Stomach (tissue), 4 donors: ENCODE measurements around the gene NKAIN4.

Experiments
- EP300 ChIP-seq: sonication (generic); formaldehyde crosslinking; IDR thresholded peaks from one replicate; pipeline ENCODE4 v1.6.1; 2017; ENCODE audit warnings: antibody characterized with exemption
- POLR2A ChIP-seq, 4 donors: fragments of 450-650 bp; IDR thresholded peaks; one replicate each; pipeline ENCODE4 v1.6.1; 2016; ENCODE audit warnings: antibody characterized with exemption in 4 of 4, control low read depth in 2 of 4, mild to moderate bottlenecking in 1 of 4, moderate library complexity in 1 of 4
- POLR2AphosphoS5 ChIP-seq, 3 donors: sonication (generic); formaldehyde crosslinking; IDR thresholded peaks; one replicate each; pipeline ENCODE4 v1.6.1; 2016; ENCODE audit warnings: antibody characterized with exemption in 3 of 3
- TF ChIP-seq, protein P1 (sequence below), 7 experiments: fragments of 450-650 bp in 4 of 7; fragments of 200-600 bp in 3 of 7; sonication (generic) in 3 of 7; IDR thresholded peaks; one replicate each; pipeline ENCODE4 v1.5.1; 2016 to 2019; ENCODE audit warnings: antibody characterized with exemption in 7 of 7, control low read depth in 2 of 7, mild to moderate bottlenecking in 1 of 7

DNA sequence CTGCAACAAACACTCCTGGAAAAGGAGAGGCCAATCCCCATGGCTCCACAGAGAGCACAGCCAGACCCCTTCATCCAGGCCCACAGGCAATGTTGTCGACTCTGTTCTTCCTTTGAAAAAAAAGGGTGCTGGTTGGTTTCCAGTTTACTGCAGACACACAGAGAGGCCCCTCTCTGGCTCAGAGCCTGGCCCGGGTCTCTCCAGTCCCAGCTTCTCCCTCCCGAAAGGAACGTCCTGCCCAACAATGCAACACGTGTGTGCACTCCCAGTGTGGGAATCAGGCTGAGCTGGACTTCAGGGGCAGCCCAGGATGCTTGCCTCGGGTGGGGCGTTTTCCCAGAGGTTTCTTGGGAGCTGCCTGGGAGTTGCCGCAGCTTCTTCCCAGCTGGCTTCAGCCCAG, 4.5 kb upstream of the NKAIN4 start:
- TF ChIP-seq, protein P1, sequence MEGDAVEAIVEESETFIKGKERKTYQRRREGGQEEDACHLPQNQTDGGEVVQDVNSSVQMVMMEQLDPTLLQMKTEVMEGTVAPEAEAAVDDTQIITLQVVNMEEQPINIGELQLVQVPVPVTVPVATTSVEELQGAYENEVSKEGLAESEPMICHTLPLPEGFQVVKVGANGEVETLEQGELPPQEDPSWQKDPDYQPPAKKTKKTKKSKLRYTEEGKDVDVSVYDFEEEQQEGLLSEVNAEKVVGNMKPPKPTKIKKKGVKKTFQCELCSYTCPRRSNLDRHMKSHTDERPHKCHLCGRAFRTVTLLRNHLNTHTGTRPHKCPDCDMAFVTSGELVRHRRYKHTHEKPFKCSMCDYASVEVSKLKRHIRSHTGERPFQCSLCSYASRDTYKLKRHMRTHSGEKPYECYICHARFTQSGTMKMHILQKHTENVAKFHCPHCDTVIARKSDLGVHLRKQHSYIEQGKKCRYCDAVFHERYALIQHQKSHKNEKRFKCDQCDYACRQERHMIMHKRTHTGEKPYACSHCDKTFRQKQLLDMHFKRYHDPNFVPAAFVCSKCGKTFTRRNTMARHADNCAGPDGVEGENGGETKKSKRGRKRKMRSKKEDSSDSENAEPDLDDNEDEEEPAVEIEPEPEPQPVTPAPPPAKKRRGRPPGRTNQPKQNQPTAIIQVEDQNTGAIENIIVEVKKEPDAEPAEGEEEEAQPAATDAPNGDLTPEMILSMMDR (IDR thresholded peaks at IDR 0.05) = no peak
- TF ChIP-seq POLR2A (IDR thresholded peaks at IDR 0.05) (no peak), POLR2AphosphoS5 (IDR thresholded peaks at IDR 0.05) (no peak), EP300 (no peak)
